GM21529 (cell line): Measurements from ENCODE around the gene KCTD15.

Experiments
- ATAC-seq: cut with Tn5 transposase; IDR thresholded peaks from one replicate; pipeline ENCODE4 v1.9.1; 2021; ENCODE audit not compliant: unreplicated experiment

The KCTD15 gene

DNA sequence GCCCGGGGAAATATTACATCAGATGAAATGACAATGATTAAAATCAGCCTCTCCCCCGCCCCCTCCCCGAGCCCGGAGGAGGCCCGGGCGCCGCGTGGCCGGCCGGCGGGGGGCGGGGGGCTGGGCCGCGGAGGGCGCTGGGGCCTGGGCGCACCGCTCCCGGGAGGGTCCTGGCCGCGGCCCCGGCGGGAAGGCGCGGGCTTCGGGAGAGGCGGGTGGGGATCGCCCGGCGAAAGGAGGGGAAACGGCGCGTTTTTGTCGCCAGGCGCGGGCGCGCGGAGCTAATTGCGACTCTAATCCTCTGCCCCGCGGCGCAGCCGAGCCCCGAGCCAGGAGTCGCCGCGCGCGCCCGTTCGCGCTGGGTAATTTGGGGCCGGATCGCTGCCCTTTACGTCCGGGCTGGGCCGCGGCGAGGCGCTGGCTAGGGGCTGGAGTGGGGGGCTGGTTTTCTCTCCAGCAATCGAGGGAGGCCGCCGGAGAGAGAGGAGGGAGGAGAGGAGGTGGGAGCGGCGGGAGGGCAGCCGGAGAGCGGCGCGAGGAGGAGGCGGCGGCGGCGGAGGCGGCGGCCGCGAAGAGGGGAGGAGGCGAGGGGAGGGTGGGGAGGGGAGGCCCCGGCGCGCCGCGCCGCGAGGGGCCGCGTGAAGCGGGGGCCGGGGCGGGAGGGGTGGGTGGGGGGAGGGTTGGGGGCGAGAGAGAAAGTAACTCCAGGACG is at the start of gene KCTD15:
Gene KCTD15, plus strand, starts transcription at position 707 of the 712 bp plus-strand sequence. CDS start 3,585 bp downstream, outside the sequence.
- no peak for ATAC-seq

GRCh38 chr19:33747273-33747672 is 49.4 kb upstream of the KCTD15 start:
- ATAC-seq, result no peak

GRCh38 chr19:33748231-33748630 is 48.4 kb upstream of the KCTD15 start:
- ATAC-seq, result no peak

- no peak for ATAC-seq
Measured at GRCh38 chr19:33749016-33749415, 47.7 kb upstream of the KCTD15 start.

- ATAC-seq, result no peak
Measured at GRCh38 chr19:33749619-33750175, 47.0 kb upstream of the KCTD15 start.

DNA sequence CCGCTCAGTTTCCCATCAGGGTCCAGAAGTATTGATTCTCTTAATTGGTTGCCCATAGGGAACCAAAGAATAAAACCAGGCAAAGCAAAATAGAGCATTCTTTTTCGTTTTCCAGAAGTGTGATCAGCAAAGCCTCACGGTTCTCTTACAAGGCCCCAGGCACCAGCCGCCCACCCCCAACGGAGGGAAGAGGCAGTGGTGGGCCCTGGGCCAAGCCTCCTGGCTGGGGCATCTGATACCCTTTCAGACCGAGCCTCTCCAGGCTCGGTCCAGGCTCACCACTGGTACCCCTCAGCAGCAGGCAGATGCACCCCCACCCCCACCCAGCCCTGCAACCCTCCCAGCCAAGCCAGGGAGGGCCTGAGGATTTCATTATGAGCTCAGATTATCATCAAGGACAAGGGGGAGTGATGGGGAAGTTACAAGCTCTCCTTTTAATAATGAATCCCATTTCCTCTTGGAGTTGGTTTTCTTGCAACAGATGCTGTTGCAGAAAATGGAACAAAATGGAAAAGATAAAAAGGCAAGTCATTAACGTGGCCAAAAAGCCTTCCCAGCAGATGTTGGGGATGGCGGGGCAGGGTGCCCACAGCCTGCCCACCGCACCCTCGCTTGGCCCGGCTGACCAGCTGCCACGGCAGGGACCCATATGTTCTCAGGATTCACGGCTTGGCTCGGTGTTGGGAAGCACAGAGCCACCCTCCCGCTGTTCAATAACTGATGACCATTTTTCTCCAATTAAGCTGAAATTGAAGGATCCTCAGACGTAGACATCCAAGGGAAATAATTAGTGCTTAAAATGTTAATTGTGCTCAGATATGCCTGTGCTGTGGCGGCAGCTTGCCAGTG is 45.9 kb upstream of the KCTD15 start:
- ATAC-seq, result no peak

DNA sequence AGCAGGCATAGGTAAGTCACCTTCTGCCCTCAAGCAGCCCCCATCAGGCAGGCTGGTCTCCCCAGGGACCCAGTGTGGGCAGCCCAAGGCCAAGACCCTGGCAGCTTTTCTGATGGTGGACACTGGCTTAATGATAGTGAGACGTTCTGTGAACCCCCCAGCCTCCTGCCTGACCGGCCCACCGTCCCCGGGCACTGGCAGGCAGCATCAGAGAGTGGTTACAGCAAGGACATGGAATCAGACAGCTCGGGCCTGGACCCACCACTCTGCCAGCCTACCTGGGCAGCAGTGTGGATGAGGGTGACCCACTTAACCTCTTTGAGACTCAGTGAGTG is 45.3 kb upstream of the KCTD15 start:
- ATAC-seq, result no peak

DNA sequence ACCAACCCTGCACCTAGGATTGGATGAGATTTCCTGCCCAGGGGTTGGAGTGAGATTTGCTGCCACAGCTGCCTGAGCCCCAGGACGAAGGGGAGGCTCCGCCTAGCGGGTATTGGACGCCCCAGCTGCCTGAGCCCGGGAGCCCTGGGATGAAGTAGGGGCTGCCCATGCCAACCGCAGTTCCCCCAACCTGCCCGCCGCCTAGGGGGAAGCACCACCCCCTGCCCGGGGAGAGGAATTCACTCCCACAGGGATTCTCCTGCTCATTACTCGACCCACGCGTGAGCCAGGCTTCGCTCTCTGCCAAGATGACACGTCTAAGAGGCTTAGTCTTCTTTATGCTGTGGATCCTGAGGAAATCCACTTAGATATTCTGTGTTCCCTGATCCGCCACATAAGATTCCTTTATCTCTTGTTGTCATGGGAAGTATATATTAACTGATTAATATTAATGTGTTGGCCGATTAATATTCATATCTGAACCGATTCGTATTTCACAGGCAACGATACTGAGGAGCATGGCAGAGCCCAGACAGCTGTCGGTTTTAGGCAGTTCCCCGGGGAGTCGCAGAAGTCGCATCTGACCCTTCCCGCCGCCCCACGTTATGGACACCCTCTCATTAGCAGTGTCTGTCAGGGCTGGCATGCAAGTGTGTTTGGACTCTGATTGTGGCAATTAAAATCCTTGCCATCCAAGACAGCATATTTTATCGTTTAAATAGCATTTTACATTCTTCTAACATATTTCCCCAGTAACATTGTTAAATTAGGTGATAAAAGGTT is 44.5 kb upstream of the KCTD15 start:
- ATAC-seq, result no peak

- no peak for ATAC-seq
Measured at GRCh38 chr19:33752945-33753344, 43.7 kb upstream of the KCTD15 start.

- ATAC-seq, result no peak
Measured at GRCh38 chr19:33754361-33754760, 42.3 kb upstream of the KCTD15 start.

- ATAC-seq, result no peak
Measured at GRCh38 chr19:33755099-33756035, 41.3 kb upstream of the KCTD15 start.

DNA sequence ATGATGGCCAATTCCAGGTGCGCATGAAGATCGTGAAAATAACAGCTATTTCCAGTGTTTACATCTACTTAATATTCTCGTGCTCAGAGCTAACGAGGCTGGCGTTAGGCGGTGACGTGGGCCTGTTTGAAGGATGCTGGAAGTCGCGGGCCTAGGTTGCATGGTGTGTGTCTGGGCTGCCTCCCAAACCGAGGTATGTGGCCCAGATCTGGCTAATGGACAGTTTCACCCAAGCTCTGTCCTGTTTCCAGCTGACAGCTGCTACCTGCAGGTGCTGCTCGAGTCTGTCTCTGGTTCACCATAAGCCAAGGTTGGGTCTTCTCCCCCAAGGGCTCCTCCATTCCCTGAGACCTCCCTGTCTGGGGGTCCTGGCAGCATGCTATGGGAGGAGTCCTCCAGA is 40.5 kb upstream of the KCTD15 start:
- no peak for ATAC-seq

- no peak for ATAC-seq
Measured at GRCh38 chr19:33758541-33759013, 38.1 kb upstream of the KCTD15 start.

DNA sequence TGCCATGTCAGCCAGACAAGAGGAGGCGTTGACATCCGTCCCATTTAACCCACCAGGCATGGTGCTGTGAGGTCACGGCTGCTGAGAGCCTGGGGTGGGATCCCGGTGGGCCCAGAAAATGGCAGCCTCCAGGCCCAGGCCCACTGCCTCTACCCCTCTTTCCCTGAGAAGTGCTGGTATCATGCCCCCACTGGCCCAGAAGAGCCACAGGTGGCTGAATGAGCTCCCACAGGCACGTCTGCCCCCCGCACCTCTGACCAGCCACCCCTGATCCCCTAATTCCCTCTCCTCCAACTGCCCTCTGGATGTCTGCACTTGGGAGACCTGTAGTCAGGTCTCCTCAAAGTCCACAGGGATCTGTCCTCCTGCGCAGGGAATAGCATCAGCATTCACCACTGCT is 37.3 kb upstream of the KCTD15 start:
- ATAC-seq, result no peak

- ATAC-seq, result no peak
Measured at GRCh38 chr19:33763633-33764371, 32.9 kb upstream of the KCTD15 start.

DNA sequence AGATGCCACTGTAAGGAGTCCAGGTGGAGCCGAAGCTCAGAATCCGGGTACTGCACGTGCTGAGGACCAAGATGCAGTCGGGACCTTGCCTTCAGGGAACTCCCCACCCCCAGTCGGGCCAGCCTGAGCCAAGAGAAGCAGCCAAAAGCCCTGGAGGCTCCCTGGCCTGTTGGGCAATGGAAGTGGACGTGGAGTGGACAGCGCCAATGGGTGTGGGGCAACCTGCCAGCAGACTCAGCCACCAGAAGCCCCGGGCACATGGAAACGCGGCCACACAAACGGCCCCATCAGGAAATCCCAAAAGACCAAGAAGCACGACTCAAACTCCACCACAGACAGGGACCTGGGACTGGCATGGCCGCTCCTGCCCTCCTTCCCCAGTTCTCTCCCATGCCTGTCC is 30.0 kb upstream of the KCTD15 start:
- ATAC-seq, result no peak

- no peak for ATAC-seq
Measured at GRCh38 chr19:33767898-33768413, 28.7 kb upstream of the KCTD15 start.

DNA sequence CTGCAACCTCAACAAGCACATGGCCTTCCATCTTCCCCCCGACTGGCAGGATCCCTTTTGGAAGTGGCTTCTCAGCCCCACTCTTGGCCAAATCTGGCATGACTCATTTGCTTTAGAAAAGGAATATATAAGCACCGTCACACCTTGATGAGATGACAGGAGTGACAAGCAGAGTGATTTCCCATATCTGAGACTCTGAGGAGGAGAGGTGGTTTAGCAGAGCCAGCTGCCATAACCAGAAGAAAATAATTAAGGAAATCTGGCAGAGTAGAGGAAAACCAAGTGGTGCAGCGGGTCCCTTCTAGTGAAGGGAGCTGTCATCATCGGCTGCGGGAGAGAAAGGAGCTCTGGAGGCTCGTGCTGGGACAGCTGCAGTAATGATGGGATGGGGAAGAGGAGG is 27.5 kb upstream of the KCTD15 start:
- no peak for ATAC-seq

DNA sequence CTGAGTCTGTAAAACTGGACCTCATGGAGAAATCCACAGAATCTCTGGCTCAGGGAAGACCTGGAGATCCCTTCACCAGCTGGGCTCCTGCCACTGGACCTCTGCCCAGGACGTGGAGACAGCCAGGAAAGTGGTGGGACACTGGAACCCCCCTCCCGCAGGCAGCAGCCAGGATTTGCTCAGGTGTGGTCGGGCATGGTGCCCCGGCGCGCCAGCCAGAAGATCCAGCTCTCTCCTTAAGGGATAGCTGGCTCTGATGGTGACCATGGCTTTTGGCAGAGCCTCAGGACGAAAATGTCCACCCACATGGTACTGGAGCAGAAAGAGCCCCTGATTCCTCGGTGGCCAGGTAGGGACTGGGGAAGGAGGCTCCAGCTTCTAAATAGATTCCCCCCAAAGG is 26.6 kb upstream of the KCTD15 start:
- no peak for ATAC-seq
